Measurements from ENCODE around the gene SELENON. TPM values are rescaled to one million over a fixed set of nuclear protein-coding genes. Genes with fewer than 3 reads are reported as not detected.

The SELENON gene
- total and polyA plus RNA-seq, 10 of the 15 experiments (the other 5 are each of a cell fraction or from before 2014, with no cell fraction given) = 0.07 to 5.1 (median 0.80) TPM

DNA sequence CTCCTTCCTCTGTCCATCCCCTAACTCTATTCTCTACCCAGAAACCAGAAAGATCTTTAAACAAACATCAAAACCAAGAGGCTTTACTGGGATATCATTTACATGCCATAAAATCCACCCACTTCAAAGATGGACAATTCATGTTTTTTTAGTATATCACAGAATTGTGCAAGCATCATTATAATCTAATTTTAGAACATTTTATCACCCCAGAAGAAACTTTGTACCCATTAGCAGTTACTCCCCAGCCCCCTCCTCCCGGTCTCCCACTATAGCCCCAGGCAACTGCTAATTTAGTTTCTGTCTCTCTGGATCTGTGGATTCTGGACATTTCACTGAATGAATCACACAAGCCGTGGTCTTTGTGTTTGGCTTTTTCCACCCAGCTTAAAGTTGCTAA is 4.8 kb upstream of the SELENON start:
- no peak overlapping the region for H3K27ac ChIP-seq (ENCODE audit: control insufficient read depth, insufficient read depth)
- no peaks in the 10 kb centered on the region; the same call in 1 of the 2 replicates for H3K4me1 ChIP-seq (ENCODE audit: control insufficient read depth, insufficient read depth, low read length)
- ChIA-PET SMC1A (ENCODE audit: uncharacterized antibody, unreplicated experiment) (interaction anchor here (1.4 kb wide), 1 partner anchor 8 kb away, joined by 6 read pairs; no protein-coding TSS in a partner anchor), RAD21 (ENCODE audit: unreplicated experiment) (interaction anchor here (2.0 kb wide), 1 partner anchor 186 kb away, joined by 6 read pairs; no protein-coding TSS in a partner anchor), POLR2A (interaction anchor here (0.7 kb wide), 1 partner anchor 193 kb away, joined by 3 read pairs; no protein-coding TSS in a partner anchor), CTCF (interaction anchor here (1.2 to 8.4 kb wide), 5 partner anchors 16 to 274 kb away, joined by 3 to 63 read pairs (median 4); no protein-coding TSS in a partner anchor)
- no peak for ATAC-seq
- FAIRE-seq = no peak
- no peak overlapping the region for H3K4me3 ChIP-seq
- no peak overlapping the region for H3K4me2 ChIP-seq (ENCODE audit: control insufficient read depth, insufficient read depth)
- no peak overlapping the region for H2AFZ ChIP-seq (ENCODE audit: control insufficient read depth, low read depth, low read length)
- BruUV-seq (replicated peaks) = no TSS peak
- intact Hi-C loops (cut with micrococcal nuclease; ENCODE audit: unreplicated experiment) (loop anchor here (5.0 kb wide), 1 partner anchor 293 kb away; no protein-coding TSS in a partner anchor), in situ Hi-C loops (cut with MboI) (loop anchor here (5.0 kb wide), 1 partner anchor 183 kb away; no protein-coding TSS in a partner anchor)
- no peak for DNase-seq (ENCODE audit: low read depth, low spot score)
- peaks cover 0 to 2% of the 10 kb centered on the region in 2 experiments; a peak in 2 of 4 replicates for H3K27me3 ChIP-seq (replicated peaks in 1 of 2; ENCODE audit: control insufficient read depth in 2 of 2, insufficient read depth in 2 of 2, low read length in 1 of 2)
- no peaks in the 10 kb centered on the region for H3K9me3 ChIP-seq (replicated peaks; ENCODE audit: control insufficient read depth, insufficient read depth, low read length)
- no peaks in the 10 kb centered on the region for H3K79me2 ChIP-seq (ENCODE audit: control insufficient read depth, insufficient read depth, low read length)
- no peaks in the 10 kb centered on the region for H3K36me3 ChIP-seq (ENCODE audit: control insufficient read depth in 2 of 2, insufficient read depth in 2 of 2, low read length in 1 of 2)
- no peak overlapping the region for H3K9ac ChIP-seq (ENCODE audit: control insufficient read depth, insufficient read depth, low read length)
- no peaks in the 10 kb centered on the region for H4K20me1 ChIP-seq (ENCODE audit: control insufficient read depth, insufficient read depth)
- 25% methylated on average over 2 of the region's 2 CpGs for WGBS (ENCODE audit: insufficient coverage, insufficient replicate concordance, low lambda C conversion rate, missing lambda C conversion rate)
- TF ChIP-seq SMAD1 (IDR thresholded peaks at IDR 0.05; ENCODE audit: low read depth, partially characterized antibody) (no peak), KLF5 (IDR thresholded peaks at IDR 0.05; ENCODE audit: partially characterized antibody) (no peak), SIX5 (IDR thresholded peaks at IDR 0.05; ENCODE audit: low read depth, low read length, severe bottlenecking) (no peak), SIN3A (IDR thresholded peaks at IDR 0.05; ENCODE audit: low read depth, low read length) (no peak), ZNF217 (IDR thresholded peaks at IDR 0.05) (no peak), YY1 (IDR thresholded peaks at IDR 0.05; ENCODE audit: low read depth, low read length) (no peak), SP1 (IDR thresholded peaks at IDR 0.05; ENCODE audit: low read depth, low read length) (no peak), POU2F2 (IDR thresholded peaks at IDR 0.05; ENCODE audit: borderline replicate concordance, low read depth, low read length) (no peak), ASH2L (IDR thresholded peaks at IDR 0.05; ENCODE audit: borderline replicate concordance, low read depth) (no peak), TAF1 (IDR thresholded peaks at IDR 0.05; ENCODE audit: borderline replicate concordance, low read depth, low read length) (no peak)
- TF ChIP-seq, protein P1, sequence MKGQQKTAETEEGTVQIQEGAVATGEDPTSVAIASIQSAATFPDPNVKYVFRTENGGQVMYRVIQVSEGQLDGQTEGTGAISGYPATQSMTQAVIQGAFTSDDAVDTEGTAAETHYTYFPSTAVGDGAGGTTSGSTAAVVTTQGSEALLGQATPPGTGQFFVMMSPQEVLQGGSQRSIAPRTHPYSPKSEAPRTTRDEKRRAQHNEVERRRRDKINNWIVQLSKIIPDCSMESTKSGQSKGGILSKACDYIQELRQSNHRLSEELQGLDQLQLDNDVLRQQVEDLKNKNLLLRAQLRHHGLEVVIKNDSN (IDR thresholded peaks at IDR 0.05; ENCODE audit: borderline replicate concordance, extremely low read length, insufficient read depth, low read depth, low read length) = no peak
- TF ChIP-seq, protein P2, sequence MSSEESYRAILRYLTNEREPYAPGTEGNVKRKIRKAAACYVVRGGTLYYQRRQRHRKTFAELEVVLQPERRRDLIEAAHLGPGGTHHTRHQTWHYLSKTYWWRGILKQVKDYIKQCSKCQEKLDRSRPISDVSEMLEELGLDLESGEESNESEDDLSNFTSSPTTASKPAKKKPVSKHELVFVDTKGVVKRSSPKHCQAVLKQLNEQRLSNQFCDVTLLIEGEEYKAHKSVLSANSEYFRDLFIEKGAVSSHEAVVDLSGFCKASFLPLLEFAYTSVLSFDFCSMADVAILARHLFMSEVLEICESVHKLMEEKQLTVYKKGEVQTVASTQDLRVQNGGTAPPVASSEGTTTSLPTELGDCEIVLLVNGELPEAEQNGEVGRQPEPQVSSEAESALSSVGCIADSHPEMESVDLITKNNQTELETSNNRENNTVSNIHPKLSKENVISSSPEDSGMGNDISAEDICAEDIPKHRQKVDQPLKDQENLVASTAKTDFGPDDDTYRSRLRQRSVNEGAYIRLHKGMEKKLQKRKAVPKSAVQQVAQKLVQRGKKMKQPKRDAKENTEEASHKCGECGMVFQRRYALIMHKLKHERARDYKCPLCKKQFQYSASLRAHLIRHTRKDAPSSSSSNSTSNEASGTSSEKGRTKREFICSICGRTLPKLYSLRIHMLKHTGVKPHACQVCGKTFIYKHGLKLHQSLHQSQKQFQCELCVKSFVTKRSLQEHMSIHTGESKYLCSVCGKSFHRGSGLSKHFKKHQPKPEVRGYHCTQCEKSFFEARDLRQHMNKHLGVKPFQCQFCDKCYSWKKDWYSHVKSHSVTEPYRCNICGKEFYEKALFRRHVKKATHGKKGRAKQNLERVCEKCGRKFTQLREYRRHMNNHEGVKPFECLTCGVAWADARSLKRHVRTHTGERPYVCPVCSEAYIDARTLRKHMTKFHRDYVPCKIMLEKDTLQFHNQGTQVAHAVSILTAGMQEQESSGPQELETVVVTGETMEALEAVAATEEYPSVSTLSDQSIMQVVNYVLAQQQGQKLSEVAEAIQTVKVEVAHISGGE (CRISPR knock-in tag; IDR thresholded peaks at IDR 0.05) = no peak
- TF ChIP-seq, protein P3, sequence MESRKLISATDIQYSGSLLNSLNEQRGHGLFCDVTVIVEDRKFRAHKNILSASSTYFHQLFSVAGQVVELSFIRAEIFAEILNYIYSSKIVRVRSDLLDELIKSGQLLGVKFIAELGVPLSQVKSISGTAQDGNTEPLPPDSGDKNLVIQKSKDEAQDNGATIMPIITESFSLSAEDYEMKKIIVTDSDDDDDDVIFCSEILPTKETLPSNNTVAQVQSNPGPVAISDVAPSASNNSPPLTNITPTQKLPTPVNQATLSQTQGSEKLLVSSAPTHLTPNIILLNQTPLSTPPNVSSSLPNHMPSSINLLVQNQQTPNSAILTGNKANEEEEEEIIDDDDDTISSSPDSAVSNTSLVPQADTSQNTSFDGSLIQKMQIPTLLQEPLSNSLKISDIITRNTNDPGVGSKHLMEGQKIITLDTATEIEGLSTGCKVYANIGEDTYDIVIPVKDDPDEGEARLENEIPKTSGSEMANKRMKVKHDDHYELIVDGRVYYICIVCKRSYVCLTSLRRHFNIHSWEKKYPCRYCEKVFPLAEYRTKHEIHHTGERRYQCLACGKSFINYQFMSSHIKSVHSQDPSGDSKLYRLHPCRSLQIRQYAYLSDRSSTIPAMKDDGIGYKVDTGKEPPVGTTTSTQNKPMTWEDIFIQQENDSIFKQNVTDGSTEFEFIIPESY (IDR thresholded peaks at IDR 0.05) = no peak
- TF ChIP-seq, protein P4, sequence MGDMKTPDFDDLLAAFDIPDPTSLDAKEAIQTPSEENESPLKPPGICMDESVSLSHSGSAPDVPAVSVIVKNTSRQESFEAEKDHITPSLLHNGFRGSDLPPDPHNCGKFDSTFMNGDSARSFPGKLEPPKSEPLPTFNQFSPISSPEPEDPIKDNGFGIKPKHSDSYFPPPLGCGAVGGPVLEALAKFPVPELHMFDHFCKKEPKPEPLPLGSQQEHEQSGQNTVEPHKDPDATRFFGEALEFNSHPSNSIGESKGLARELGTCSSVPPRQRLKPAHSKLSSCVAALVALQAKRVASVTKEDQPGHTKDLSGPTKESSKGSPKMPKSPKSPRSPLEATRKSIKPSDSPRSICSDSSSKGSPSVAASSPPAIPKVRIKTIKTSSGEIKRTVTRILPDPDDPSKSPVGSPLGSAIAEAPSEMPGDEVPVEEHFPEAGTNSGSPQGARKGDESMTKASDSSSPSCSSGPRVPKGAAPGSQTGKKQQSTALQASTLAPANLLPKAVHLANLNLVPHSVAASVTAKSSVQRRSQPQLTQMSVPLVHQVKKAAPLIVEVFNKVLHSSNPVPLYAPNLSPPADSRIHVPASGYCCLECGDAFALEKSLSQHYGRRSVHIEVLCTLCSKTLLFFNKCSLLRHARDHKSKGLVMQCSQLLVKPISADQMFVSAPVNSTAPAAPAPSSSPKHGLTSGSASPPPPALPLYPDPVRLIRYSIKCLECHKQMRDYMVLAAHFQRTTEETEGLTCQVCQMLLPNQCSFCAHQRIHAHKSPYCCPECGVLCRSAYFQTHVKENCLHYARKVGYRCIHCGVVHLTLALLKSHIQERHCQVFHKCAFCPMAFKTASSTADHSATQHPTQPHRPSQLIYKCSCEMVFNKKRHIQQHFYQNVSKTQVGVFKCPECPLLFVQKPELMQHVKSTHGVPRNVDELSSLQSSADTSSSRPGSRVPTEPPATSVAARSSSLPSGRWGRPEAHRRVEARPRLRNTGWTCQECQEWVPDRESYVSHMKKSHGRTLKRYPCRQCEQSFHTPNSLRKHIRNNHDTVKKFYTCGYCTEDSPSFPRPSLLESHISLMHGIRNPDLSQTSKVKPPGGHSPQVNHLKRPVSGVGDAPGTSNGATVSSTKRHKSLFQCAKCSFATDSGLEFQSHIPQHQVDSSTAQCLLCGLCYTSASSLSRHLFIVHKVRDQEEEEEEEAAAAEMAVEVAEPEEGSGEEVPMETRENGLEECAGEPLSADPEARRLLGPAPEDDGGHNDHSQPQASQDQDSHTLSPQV (IDR thresholded peaks at IDR 0.05) = no peak

Data from GM12878 (cell line).